Activated T-helper 17 cell treated with anti-CD3 and anti-CD28 coated beads, Interleukin-2, amount 50 U/mL, for 72 hours (primary cell): ENCODE data around the gene SPATA13. TPM values are rescaled to one million over a fixed set of nuclear protein-coding genes. Genes with fewer than 3 reads are reported as not detected.

ENCODE experiments used
- ATAC-seq: fragments of 150-1000 bp; cut with Tn5 transposase; replicated peaks from 2 replicates; pipeline ENCODE4 v1.10.0; 2021; ENCODE audit warnings: mild to moderate bottlenecking, moderate library complexity
- H3K27ac Mint-ChIP-seq: one replicate; pipeline ENCODE4 v1.8.0; 2022; ENCODE audit warnings: mixed read lengths
- H3K27me3 Mint-ChIP-seq: one replicate; pipeline ENCODE4 v1.8.0; 2022; ENCODE audit warnings: mixed read lengths
- H3K36me3 Mint-ChIP-seq: one replicate; pipeline ENCODE4 v1.8.0; 2022; ENCODE audit warnings: low read depth, mild to moderate bottlenecking, mixed read lengths
- H3K4me1 Mint-ChIP-seq: one replicate; pipeline ENCODE4 v1.8.0; 2022; ENCODE audit warnings: mixed read lengths
- H3K4me3 Mint-ChIP-seq: one replicate; pipeline ENCODE4 v1.8.0; 2022; ENCODE audit warnings: mild to moderate bottlenecking, mixed read lengths
- H3K9me3 Mint-ChIP-seq: one replicate; pipeline ENCODE4 v1.8.0; 2022; ENCODE audit warnings: mixed read lengths
- total RNA-seq, 2 donors: library from RNA; stranded (reverse); gene quantifications; one replicate each; pipeline ENCODE4 v1.2.3, GENCODE V29; 2022

SPATA13 gene
- total RNA-seq, 2 donors from 2014 or later: 43.1 to 56.5 TPM

DNA sequence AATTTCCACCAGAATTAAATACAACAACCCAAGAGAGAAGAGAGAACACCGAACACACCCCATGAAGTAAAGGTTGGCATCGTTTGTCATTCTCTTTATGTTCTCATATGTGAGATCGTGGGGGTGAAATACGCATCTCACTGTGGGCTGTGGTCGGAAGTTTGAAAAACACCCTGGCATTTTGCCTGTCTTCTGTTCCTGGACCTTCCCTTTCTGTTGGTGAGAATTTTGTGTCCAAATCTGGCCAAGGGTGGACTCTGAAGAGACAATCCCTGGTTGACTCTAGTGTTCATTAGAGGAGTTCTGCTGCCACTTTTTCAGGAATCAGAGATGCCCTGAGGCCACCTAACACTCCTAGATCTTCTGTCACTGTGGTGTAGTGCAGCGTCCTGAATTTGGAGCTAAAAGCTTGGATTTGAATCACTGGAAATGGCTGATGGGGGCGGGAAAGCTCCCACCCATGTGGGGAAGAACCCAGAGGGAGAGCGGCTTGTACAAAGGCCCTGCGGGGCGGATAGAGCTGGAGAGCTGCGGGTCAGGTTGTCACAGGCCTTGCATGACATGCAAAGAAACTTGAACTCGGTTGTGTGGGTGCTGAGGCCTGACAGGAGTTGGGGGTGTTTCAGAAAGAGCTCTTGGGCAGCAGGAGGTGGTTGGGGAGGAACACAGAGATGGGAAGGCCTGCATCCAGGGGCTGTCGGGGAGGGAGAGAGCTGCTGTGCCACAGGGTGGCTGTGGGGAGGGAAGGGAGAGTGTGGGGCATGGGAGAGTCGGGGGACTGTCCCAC is 11.1 kb upstream of the SPATA13 start:
- H3K4me3 Mint-ChIP-seq: no peak overlapping the region
- H3K27me3 Mint-ChIP-seq: peaks cover 19% of the 10 kb centered on the region
- H3K36me3 Mint-ChIP-seq: no peaks in the 10 kb centered on the region
- no peak for ATAC-seq
- peaks cover 9% of the 10 kb centered on the region for H3K4me1 Mint-ChIP-seq
- H3K27ac Mint-ChIP-seq: no peak overlapping the region
- no peaks in the 10 kb centered on the region for H3K9me3 Mint-ChIP-seq

DNA sequence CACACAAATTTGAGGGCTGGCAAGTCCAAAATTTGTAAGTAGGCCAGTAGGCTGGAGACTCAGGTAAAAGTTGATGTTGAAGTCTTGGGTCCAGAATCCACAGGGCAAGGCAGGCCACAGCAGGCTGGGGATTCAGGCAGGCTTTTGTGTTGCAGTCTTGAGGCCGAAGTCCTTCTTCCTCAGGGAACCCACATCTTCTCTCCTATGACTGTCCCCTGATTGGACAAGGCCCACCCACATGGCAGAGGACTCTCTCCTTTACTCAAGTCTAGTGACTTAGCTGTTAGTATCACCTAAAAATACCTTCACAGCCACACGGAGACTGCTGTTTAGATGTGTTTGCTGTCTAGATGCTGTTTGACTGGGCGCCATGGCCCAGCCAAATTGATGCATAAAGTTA is 9.9 kb upstream of the SPATA13 start:
- Mint-ChIP-seq H3K27me3 (peaks cover 16% of the 10 kb centered on the region), H3K36me3 (no peaks in the 10 kb centered on the region), H3K9me3 (no peaks in the 10 kb centered on the region), H3K27ac (no peak overlapping the region), H3K4me1 (peaks cover 9% of the 10 kb centered on the region), H3K4me3 (no peak overlapping the region)
- no peak for ATAC-seq

GRCh38 chr13:24151864-24152263 is 8.7 kb upstream of the SPATA13 start:
- no peak overlapping the region for H3K4me3 Mint-ChIP-seq
- H3K27me3 Mint-ChIP-seq: peaks cover 14% of the 10 kb centered on the region
- H3K36me3 Mint-ChIP-seq: no peaks in the 10 kb centered on the region
- H3K4me1 Mint-ChIP-seq: peaks cover 9% of the 10 kb centered on the region
- no peaks in the 10 kb centered on the region for H3K9me3 Mint-ChIP-seq
- no peak for ATAC-seq
- no peak overlapping the region for H3K27ac Mint-ChIP-seq

- Mint-ChIP-seq H3K27ac (no peak overlapping the region), H3K4me1 (peaks cover 9% of the 10 kb centered on the region), H3K36me3 (no peaks in the 10 kb centered on the region), H3K27me3 (peaks cover 11% of the 10 kb centered on the region), H3K4me3 (no peak overlapping the region), H3K9me3 (no peaks in the 10 kb centered on the region)
- ATAC-seq: no peak
These were observed 8.0 kb upstream of the SPATA13 start for GRCh38 chr13:24152292-24153214.

DNA sequence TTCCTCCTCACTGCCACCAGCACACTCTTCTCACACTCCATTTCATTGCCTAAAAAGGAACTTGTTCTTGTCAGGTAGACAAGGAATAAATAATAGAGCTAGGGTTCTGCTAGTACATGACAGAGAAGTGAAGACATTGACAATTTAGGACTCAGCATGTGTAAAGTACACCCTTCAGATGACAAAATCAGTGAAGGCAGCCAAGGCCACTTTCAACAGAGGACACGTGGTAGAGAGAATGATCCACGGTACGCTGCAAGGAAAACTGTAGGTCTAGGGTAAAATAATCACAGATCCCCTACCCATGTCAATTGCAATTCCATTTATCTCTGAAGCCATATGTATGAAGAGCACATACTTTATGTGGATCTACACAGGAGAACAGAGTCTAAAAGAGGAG is 7.2 kb upstream of the SPATA13 start:
- Mint-ChIP-seq H3K4me1 (peaks cover 9% of the 10 kb centered on the region), H3K36me3 (no peaks in the 10 kb centered on the region), H3K4me3 (no peak overlapping the region), H3K27ac (no peak overlapping the region), H3K27me3 (peaks cover 11% of the 10 kb centered on the region), H3K9me3 (no peaks in the 10 kb centered on the region)
- no peak for ATAC-seq

GRCh38 chr13:24153979-24154701 is 6.4 kb upstream of the SPATA13 start:
- ATAC-seq: no peak
- H3K27me3 Mint-ChIP-seq: peaks cover 5% of the 10 kb centered on the region
- H3K9me3 Mint-ChIP-seq: no peaks in the 10 kb centered on the region
- no peak overlapping the region for H3K4me3 Mint-ChIP-seq
- no peak overlapping the region for H3K27ac Mint-ChIP-seq
- H3K4me1 Mint-ChIP-seq: peaks cover 4% of the 10 kb centered on the region
- H3K36me3 Mint-ChIP-seq: no peaks in the 10 kb centered on the region

- Mint-ChIP-seq H3K36me3 (no peaks in the 10 kb centered on the region), H3K27ac (no peak overlapping the region), H3K27me3 (peaks cover 10% of the 10 kb centered on the region), H3K4me1 (no peaks in the 10 kb centered on the region), H3K4me3 (no peak overlapping the region), H3K9me3 (no peaks in the 10 kb centered on the region)
- ATAC-seq: no peak
These were observed 1.2 kb upstream of the SPATA13 start for GRCh38 chr13:24159357-24159756.

- no peaks in the 10 kb centered on the region for H3K36me3 Mint-ChIP-seq
- no peaks in the 10 kb centered on the region for H3K4me1 Mint-ChIP-seq
- H3K27ac Mint-ChIP-seq: no peak overlapping the region
These were observed 673 bp downstream of the SPATA13 start for GRCh38 chr13:24161010-24161775.

GRCh38 chr13:24161980-24162525 is 1.5 kb downstream of the SPATA13 start:
- Mint-ChIP-seq H3K4me3 (peak overlapping the region; percentile 78), H3K27me3 (peaks cover 10% of the 10 kb centered on the region), H3K27ac (no peak overlapping the region), H3K36me3 (no peaks in the 10 kb centered on the region), H3K9me3 (no peaks in the 10 kb centered on the region), H3K4me1 (no peaks in the 10 kb centered on the region)
- no peak for ATAC-seq

More at GRCh38 chr13:24161010-24161775, 673 bp downstream of the SPATA13 start:
- H3K9me3 Mint-ChIP-seq: no peaks in the 10 kb centered on the region
- peaks cover 10% of the 10 kb centered on the region for H3K27me3 Mint-ChIP-seq
- peak; percentile 59 for ATAC-seq
- peak overlapping the region; percentile 78 for H3K4me3 Mint-ChIP-seq

DNA sequence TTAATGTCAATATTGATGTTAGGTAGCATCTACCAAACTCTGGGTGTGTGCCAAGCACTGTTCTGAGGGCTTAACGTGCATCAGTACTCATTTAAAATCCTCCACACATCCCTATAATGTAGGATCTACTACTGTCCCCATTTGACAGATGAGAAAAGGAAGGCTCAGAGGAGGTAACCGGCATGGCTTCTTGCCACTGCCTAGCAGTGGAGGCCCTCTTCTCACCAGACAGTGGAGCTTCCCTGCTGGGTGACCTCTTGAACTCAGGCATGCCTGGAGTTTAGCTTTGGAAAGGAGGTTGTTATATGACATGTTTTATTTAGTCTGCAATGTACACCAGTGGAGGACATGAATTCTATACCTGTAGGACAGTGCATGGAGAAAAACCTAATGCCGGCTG is 2.1 kb downstream of the SPATA13 start:
- Mint-ChIP-seq H3K4me1 (no peaks in the 10 kb centered on the region), H3K36me3 (no peaks in the 10 kb centered on the region), H3K4me3 (peak overlapping the region; percentile 78), H3K9me3 (no peaks in the 10 kb centered on the region), H3K27me3 (peaks cover 10% of the 10 kb centered on the region), H3K27ac (no peak overlapping the region)
- no peak for ATAC-seq

GRCh38 chr13:24165746-24166145 is 5.2 kb downstream of the SPATA13 start:
- H3K4me3 Mint-ChIP-seq: no peak overlapping the region
- peaks cover 10% of the 10 kb centered on the region for H3K27me3 Mint-ChIP-seq
- no peak overlapping the region for H3K27ac Mint-ChIP-seq
- H3K4me1 Mint-ChIP-seq: peaks cover 4% of the 10 kb centered on the region
- no peak for ATAC-seq
- no peaks in the 10 kb centered on the region for H3K36me3 Mint-ChIP-seq
- no peaks in the 10 kb centered on the region for H3K9me3 Mint-ChIP-seq

GRCh38 chr13:24166561-24166960 is 6.0 kb downstream of the SPATA13 start:
- Mint-ChIP-seq H3K9me3 (no peaks in the 10 kb centered on the region), H3K4me1 (peaks cover 4% of the 10 kb centered on the region), H3K4me3 (no peak overlapping the region), H3K27ac (no peak overlapping the region), H3K36me3 (no peaks in the 10 kb centered on the region), H3K27me3 (peaks cover 10% of the 10 kb centered on the region)
- no peak for ATAC-seq

GRCh38 chr13:24167666-24168391 is 7.3 kb downstream of the SPATA13 start:
- Mint-ChIP-seq H3K27me3 (no peaks in the 10 kb centered on the region), H3K4me1 (peaks cover 4% of the 10 kb centered on the region), H3K36me3 (no peaks in the 10 kb centered on the region), H3K4me3 (peak overlapping the region; percentile 9), H3K9me3 (no peaks in the 10 kb centered on the region), H3K27ac (no peak overlapping the region)
- no peak for ATAC-seq
